Non-pigmented ciliary epithelial cell (primary cell): ENCODE data around the gene VPS39.

Source experiments
- DNase-seq: peaks from one replicate; pipeline ENCODE4 v3.0.0-alpha.2; 2010; ENCODE audit warnings: low read depth

VPS39 gene

GRCh38 chr15:42158941-42159340 lies 49.2 kb downstream of the VPS39 start:
- DNase-seq = no peak

- peak; percentile 30 for DNase-seq
Observed at GRCh38 chr15:42157981-42158765, 49.9 kb downstream of the VPS39 start.

- no peak for DNase-seq
Observed at GRCh38 chr15:42157381-42157780, 50.7 kb downstream of the VPS39 start.

GRCh38 chr15:42156243-42156922 lies 51.7 kb downstream of the VPS39 start, which contains the start of gene PLA2G4F:
PLA2G4F (minus strand) TSS chr15:42156636; CDS start chr15:42156549, 87 bp downstream.
- DNase-seq = no peak

- DNase-seq = no peak
Observed at GRCh38 chr15:42155546-42156242, 52.4 kb downstream of the VPS39 start.

GRCh38 chr15:42154956-42155355 lies 53.1 kb downstream of the VPS39 start:
- no peak for DNase-seq

- no peak for DNase-seq
Observed at GRCh38 chr15:42154212-42154941, 53.7 kb downstream of the VPS39 start.

GRCh38 chr15:42153874-42154211 lies 54.3 kb downstream of the VPS39 start:
- DNase-seq = no peak

GRCh38 chr15:42152921-42153698 lies 55.0 kb downstream of the VPS39 start:
- no peak for DNase-seq

- no peak for DNase-seq
Observed at GRCh38 chr15:42152196-42152920, 55.7 kb downstream of the VPS39 start.

- no peak for DNase-seq
Observed at GRCh38 chr15:42151736-42152135, 56.4 kb downstream of the VPS39 start.

GRCh38 chr15:42151141-42151561 lies 57.0 kb downstream of the VPS39 start:
- DNase-seq = no peak

- DNase-seq = no peak
Observed at GRCh38 chr15:42150219-42150970, 57.7 kb downstream of the VPS39 start.

- no peak for DNase-seq
Observed at GRCh38 chr15:42149493-42150218, 58.4 kb downstream of the VPS39 start.

- no peak for DNase-seq
Observed at GRCh38 chr15:42148808-42149492, 59.2 kb downstream of the VPS39 start.

GRCh38 chr15:42147431-42147735 lies 60.7 kb downstream of the VPS39 start:
- no peak for DNase-seq

GRCh38 chr15:42146551-42147430 lies 61.3 kb downstream of the VPS39 start:
- no peak for DNase-seq
